Neutrophil (primary cell): Measurements from ENCODE around the gene ARMC9.

Experiments
- H3K27ac ChIP-seq: fragments of 200-600 bp; sonication (generic); 2 replicates; pipeline ENCODE4 v1.5.1; 2016; ENCODE audit warnings: mild to moderate bottlenecking, moderate library complexity
- H3K27me3 ChIP-seq: fragments of 200-600 bp; sonication (generic); 2 replicates; pipeline ENCODE4 v1.6.0; 2016; ENCODE audit warnings: mild to moderate bottlenecking
- H3K36me3 ChIP-seq: fragments of 200-600 bp; sonication (generic); 2 replicates; pipeline ENCODE4 v1.5.1; 2017
- H3K4me1 ChIP-seq, 2 experiments: fragments of 200-600 bp in 1 of 2; sonication (generic) in 1 of 2; 1 replicate in 1 of 2; 2 replicates in 1 of 2; pipeline versions ENCODE4 v1.5.1 to v1.6.1; 2013 to 2016; ENCODE audit warnings: low read depth in 1 of 2, low read length in 1 of 2, mild to moderate bottlenecking in 1 of 2, moderate library complexity in 1 of 2; ENCODE audit not compliant: control insufficient read depth in 1 of 2, insufficient read depth in 1 of 2
- H3K4me3 ChIP-seq, 2 experiments: fragments of 200-600 bp in 1 of 2; sonication (generic) in 1 of 2; 1 replicate in 1 of 2; 2 replicates in 1 of 2; pipeline ENCODE4 v1.5.1; 2013 to 2016; ENCODE audit warnings: low read depth in 1 of 2, low read length in 1 of 2, mild to moderate bottlenecking in 1 of 2, moderate library complexity in 1 of 2
- H3K9me3 ChIP-seq: fragments of 200-600 bp; sonication (generic); 2 replicates; pipeline ENCODE4 v1.5.1; 2016
- TF ChIP-seq, protein P1 (sequence below): fragments of 200-600 bp; sonication (generic); IDR thresholded peaks from 2 replicates; pipeline ENCODE4 v1.5.1; 2016; ENCODE audit warnings: antibody characterized with exemption

The ARMC9 gene

DNA sequence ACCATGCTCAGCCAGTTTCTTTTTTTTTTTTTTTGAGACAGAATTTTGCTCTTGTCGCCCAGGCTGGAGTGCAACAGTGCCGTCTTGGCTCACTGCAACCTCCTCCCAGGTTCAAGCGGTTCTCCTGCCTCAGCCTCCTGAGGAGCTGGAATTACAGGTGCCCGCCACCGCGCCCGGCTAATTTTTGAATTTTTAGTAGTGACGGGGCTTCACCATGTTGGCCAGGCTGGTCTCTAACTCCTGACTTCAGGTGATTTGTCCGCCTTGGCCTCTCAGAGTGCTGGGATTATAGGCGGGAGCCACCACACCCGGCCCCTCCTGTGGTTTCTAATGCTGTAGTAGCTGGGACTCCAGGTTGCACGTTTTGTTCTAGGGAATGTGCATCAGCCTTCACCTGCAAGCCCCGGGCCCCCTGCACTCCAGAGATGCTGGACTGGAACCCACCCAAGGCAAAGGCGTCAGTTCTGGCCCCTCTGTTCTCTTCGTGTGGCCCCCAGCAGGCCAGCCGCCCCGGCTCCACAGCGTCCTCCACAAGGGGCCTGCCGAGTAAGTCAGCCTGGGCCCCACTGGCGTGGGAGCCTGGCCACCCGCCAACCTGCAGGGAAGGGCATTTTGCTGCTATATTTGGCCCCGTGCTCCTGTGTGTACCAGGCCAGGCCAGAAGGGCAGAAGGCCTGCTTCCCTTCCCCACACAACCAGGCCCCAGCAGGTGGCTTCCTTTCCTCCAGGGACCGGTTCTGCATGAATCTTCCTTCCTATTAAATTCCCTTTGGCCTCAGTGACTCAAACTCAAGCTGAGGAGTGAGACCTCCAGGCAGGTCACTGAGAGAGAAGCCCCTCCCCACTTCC lies 171.4 kb downstream of the ARMC9 start:
- no peaks in the 10 kb centered on the region for H3K36me3 ChIP-seq
- TF ChIP-seq, protein P1, sequence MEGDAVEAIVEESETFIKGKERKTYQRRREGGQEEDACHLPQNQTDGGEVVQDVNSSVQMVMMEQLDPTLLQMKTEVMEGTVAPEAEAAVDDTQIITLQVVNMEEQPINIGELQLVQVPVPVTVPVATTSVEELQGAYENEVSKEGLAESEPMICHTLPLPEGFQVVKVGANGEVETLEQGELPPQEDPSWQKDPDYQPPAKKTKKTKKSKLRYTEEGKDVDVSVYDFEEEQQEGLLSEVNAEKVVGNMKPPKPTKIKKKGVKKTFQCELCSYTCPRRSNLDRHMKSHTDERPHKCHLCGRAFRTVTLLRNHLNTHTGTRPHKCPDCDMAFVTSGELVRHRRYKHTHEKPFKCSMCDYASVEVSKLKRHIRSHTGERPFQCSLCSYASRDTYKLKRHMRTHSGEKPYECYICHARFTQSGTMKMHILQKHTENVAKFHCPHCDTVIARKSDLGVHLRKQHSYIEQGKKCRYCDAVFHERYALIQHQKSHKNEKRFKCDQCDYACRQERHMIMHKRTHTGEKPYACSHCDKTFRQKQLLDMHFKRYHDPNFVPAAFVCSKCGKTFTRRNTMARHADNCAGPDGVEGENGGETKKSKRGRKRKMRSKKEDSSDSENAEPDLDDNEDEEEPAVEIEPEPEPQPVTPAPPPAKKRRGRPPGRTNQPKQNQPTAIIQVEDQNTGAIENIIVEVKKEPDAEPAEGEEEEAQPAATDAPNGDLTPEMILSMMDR = no peak
- H3K9me3 ChIP-seq = no peaks in the 10 kb centered on the region
- H3K27ac ChIP-seq = no peak overlapping the region
- no peak overlapping the region for H3K4me3 ChIP-seq
- no peaks in the 10 kb centered on the region for H3K27me3 ChIP-seq
- H3K4me1 ChIP-seq = peaks cover 6 to 11% of the 10 kb centered on the region in 2 experiments

DNA sequence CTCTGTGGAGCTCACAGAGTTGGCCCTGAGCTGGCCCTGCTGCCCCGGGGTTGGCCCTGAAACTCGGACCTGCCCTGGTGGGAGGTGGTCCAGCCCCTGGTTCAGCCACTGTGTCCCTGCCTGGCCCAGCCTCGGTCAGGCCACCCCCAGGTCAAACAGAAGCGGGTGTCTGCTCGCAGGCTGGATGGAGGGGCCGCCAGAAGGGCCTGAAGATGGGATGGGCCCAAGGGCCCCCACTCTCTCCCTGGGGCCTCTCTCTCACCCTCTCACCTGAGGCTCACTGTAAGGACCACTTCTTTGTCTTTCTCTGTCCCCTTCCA lies 172.0 kb downstream of the ARMC9 start:
- H3K4me1 ChIP-seq = peaks cover 3 to 7% of the 10 kb centered on the region in 2 experiments
- TF ChIP-seq, protein P1 = no peak
- no peaks in the 10 kb centered on the region for H3K9me3 ChIP-seq
- H3K4me3 ChIP-seq = no peak overlapping the region
- no peaks in the 10 kb centered on the region for H3K27me3 ChIP-seq
- no peaks in the 10 kb centered on the region for H3K36me3 ChIP-seq
- no peak overlapping the region for H3K27ac ChIP-seq

DNA sequence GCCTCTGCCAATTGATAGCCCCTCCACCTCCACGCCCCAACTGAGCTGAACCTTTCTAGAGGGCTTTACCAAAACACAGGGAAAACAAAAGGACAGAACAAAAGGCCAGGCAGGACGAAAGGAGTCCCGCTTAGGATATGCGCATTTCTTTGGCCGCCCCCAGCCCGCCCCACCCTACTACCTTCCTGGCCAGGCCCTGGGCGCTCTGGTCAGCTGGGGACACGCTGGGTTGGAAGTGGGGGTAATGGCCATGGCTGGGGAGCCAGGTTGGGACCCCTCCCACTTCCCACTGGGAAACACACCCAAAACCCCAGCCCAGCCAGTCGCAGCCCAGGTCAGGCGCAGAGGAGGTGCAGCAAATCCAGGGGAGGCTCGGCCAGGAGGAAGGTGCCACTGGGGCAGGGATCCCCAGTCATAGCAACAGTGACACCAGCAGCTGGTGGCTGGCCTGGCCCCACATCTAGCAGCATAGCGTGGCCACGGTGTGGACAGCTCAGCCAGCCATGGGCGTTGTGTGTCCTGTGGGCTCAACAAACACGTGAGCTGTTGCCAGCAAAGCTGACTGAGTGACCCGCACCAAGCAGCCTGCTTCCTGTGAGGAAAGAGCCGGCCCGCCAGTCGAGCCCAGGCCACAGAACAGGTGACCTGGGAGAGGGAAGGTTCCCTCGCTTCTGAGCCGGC lies 172.5 kb downstream of the ARMC9 start:
- TF ChIP-seq, protein P1 = no peak
- Histone ChIP-seq H3K27ac (no peak overlapping the region), H3K9me3 (no peaks in the 10 kb centered on the region), H3K27me3 (no peaks in the 10 kb centered on the region), H3K4me1 (peaks cover 3 to 7% of the 10 kb centered on the region in 2 experiments), H3K4me3 (no peak overlapping the region), H3K36me3 (no peaks in the 10 kb centered on the region)

DNA sequence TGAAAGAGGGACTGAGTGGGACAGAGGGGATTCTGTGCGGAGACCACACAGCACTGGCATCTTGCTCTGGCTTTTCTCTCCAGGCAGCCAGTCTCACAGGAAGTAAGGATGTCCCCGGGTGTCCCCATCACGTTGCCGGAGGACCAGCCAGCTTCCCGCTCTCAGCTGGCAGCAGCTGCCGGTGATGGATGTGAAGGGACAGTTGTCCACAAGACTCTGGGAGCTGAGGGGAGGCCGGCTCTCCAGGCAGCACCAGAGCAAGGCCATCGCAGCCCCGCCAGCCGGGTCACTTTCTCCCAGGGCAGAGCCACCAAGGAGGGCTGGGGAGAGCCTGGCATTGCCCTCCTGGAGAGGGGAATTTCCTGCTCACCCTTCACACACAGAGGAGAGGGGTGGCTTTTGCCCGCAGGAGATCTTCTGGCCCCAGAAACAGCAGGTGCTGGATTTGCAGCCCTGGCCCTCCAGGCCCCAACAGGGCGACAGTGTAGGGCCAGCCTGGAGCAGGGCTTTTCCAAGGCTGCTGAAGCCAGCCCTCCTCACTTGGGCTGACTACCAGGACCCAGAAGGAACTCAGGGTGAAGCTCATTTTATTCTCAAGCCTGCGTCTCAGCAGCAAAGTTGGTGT lies 173.1 kb downstream of the ARMC9 start:
- H3K4me1 ChIP-seq = peaks cover 3 to 7% of the 10 kb centered on the region in 2 experiments
- H3K27me3 ChIP-seq = no peaks in the 10 kb centered on the region
- no peaks in the 10 kb centered on the region for H3K36me3 ChIP-seq
- H3K27ac ChIP-seq = no peak overlapping the region
- TF ChIP-seq, protein P1 = no peak
- no peaks in the 10 kb centered on the region for H3K9me3 ChIP-seq
- H3K4me3 ChIP-seq = no peak overlapping the region

DNA sequence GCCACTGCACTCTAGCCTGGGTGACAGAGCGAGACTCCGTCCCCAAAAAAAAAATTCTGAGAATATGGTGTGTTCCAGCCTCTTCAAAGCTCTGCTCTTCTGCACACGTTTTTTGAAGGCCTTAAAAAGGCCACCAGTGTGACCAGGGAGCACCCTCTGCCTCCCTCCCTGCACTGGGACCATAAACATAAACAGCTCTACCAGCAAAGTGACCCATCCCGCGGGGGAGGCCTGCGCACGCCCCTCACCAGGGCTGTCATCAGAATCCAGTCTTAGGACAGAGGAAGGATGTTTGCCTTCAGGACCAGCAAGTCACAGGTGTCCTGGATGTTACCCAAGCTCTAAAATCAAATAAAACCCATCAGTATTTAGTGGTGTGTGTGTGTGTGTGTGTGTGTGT lies 173.9 kb downstream of the ARMC9 start:
- no peaks in the 10 kb centered on the region for H3K27me3 ChIP-seq
- peaks cover 3 to 7% of the 10 kb centered on the region in 2 experiments for H3K4me1 ChIP-seq
- H3K27ac ChIP-seq = no peak overlapping the region
- TF ChIP-seq, protein P1 = no peak
- H3K4me3 ChIP-seq = no peak overlapping the region
- no peaks in the 10 kb centered on the region for H3K9me3 ChIP-seq
- no peaks in the 10 kb centered on the region for H3K36me3 ChIP-seq
